T-cell (primary cell): ENCODE measurements around the gene GFY. TPM values are rescaled to one million over a fixed set of nuclear protein-coding genes. Genes with fewer than 3 reads are reported as not detected.

Experiments
- ATAC-seq, 4 experiments: fragments of 200-7000 bp in 3 of 4; fragments of 150-1000 bp in 1 of 4; cut with Tn5 transposase; replicated peaks in 1 of 4; 1 replicate in 3 of 4; 2 replicates in 1 of 4; pipeline ENCODE4 v1.10.0; 2021; ENCODE audit warnings: moderate library complexity in 3 of 4, mild to moderate bottlenecking in 2 of 4, moderate number of reproducible peaks in 1 of 4
- CTCF ChIA-PET, 2 donors: fragments of 300-600 bp; sonication (Branson Sonifier 250); formaldehyde crosslinking; loops; one replicate each; lab custom pipeline; 2022; ENCODE audit warnings: antibody characterized with exemption in 2 of 2; lab: Charles Lee
- POLR2A ChIA-PET, 2 donors: fragments of 300-600 bp; sonication (Branson Sonifier 250); formaldehyde crosslinking; loops; one replicate each; lab custom pipeline; 2022; ENCODE audit warnings: antibody characterized with exemption in 2 of 2; lab: Charles Lee
- DNase-seq, 35 experiments: peaks; one replicate each; pipeline versions ENCODE4 v3.0.0 to v3.0.0-alpha.2; 2013 to 2023
- H3K27ac ChIP-seq: one replicate; pipeline ENCODE4 v1.5.1; 2013; ENCODE audit warnings: low read length
- H3K27me3 ChIP-seq, 2 experiments: replicated peaks in 1 of 2; 1 replicate in 1 of 2; 2 replicates in 1 of 2; pipeline versions ENCODE4 v1.6.1 to v1.7.0; 2013; ENCODE audit warnings: low read length in 1 of 2, mixed read lengths in 1 of 2; ENCODE audit not compliant: control insufficient read depth in 2 of 2, insufficient read depth in 2 of 2; ENCODE audit errors: extremely low read depth in 1 of 2
- H3K36me3 ChIP-seq, 2 donors: 1 replicate in 1 of 2; 2 replicates in 1 of 2; pipeline versions ENCODE4 v1.6.1 to v1.7.0; 2013; ENCODE audit warnings: low read length in 1 of 2; ENCODE audit not compliant: control insufficient read depth in 2 of 2, insufficient read depth in 1 of 2; ENCODE audit errors: extremely low read depth in 1 of 2
- H3K4me1 ChIP-seq, 2 experiments: 1 replicate in 1 of 2; 2 replicates in 1 of 2; pipeline versions ENCODE4 v1.6.1 to v1.7.0; 2013; ENCODE audit warnings: low read length in 2 of 2, mixed read lengths in 1 of 2; ENCODE audit not compliant: insufficient read depth in 2 of 2, control insufficient read depth in 1 of 2; ENCODE audit errors: extremely low read depth in 1 of 2
- H3K4me3 ChIP-seq, 2 donors: 1 replicate in 1 of 2; 2 replicates in 1 of 2; pipeline versions ENCODE4 v1.5.1 to v1.7.0; 2013; ENCODE audit warnings: mild to moderate bottlenecking in 2 of 2, low read length in 1 of 2, moderate library complexity in 1 of 2; ENCODE audit not compliant: control insufficient read depth in 1 of 2; ENCODE audit errors: extremely low read depth in 1 of 2
- H3K9me3 ChIP-seq: 2 replicates; pipeline ENCODE4 v1.7.0; 2013
- H3K27ac Mint-ChIP-seq, 2 donors: one replicate each; pipeline ENCODE4 v1.8.0; 2020 to 2021; ENCODE audit warnings: mild to moderate bottlenecking in 2 of 2, mixed read lengths in 2 of 2
- H3K27me3 Mint-ChIP-seq, 2 donors: one replicate each; pipeline ENCODE4 v1.8.0; 2021 to 2022; ENCODE audit warnings: mixed read lengths in 2 of 2
- H3K36me3 Mint-ChIP-seq: one replicate; pipeline ENCODE4 v1.8.0; 2021; ENCODE audit warnings: mixed read lengths
- H3K4me1 Mint-ChIP-seq, 3 donors: one replicate each; pipeline ENCODE4 v1.8.0; 2020 to 2022; ENCODE audit warnings: mixed read lengths in 3 of 3, mild to moderate bottlenecking in 1 of 3
- H3K4me3 Mint-ChIP-seq, 3 donors: one replicate each; pipeline ENCODE4 v1.8.0; 2020 to 2022; ENCODE audit warnings: mild to moderate bottlenecking in 3 of 3, mixed read lengths in 3 of 3, moderate library complexity in 3 of 3
- H3K9me3 Mint-ChIP-seq, 3 donors: one replicate each; pipeline ENCODE4 v1.8.0; 2020 to 2022; ENCODE audit warnings: mixed read lengths in 3 of 3
- WGBS: methylation state at CpG from one replicate; pipeline ENCODE4 v1.1.5; 2013; ENCODE audit warnings: missing lambda C conversion rate; ENCODE audit not compliant: insufficient coverage; 5-methylcytosine and 5-hydroxymethylcytosine counted together
- total RNA-seq, 35 experiments: library from RNA in 6 of 35; stranded (reverse) in 6 of 35; fragments of 120-200 nt in 1 of 35; gene quantifications; one replicate each; pipeline versions ENCODE4 v1.2.1 to v1.2.4 and lab custom pipeline; 2013 to 2026

Gene GFY
- total RNA-seq (under 1 TPM in 1 of 5 donors, not detected in 4; 0.16 TPM), total RNA-seq (lab: John Stamatoyannopoulos, UW) (0 to 0.12 (median 0) reads per million in 29 experiments)
- total RNA-seq (2013), result not detected

GRCh38 chr19:49425178-49425577, at the start of gene GFY:
TSS of gene GFY (plus strand) at chr19:49425388. CDS start at chr19:49426431, 1,043 bp downstream.
- Mint-ChIP-seq H3K4me3 (peak within 1 kb of the TSS in 1 of 3 donors; percentile 82), H3K36me3 (peaks cover 6% of the 10 kb centered on the region), H3K9me3 (no peaks in the 10 kb centered on the region), H3K27ac (no peak within 1 kb of the TSS), H3K27me3 (peaks cover 80 to 89% of the 10 kb centered on the region in 2 donors), H3K4me1 (peaks cover 62 to 80% (median 77%) of the 10 kb centered on the region in 3 donors)
- H3K9me3 ChIP-seq, result no peaks in the 10 kb centered on the region
- no peaks in the 10 kb centered on the region for H3K36me3 ChIP-seq
- 73% methylated on average over 7 of the region's 7 CpGs for WGBS
- H3K4me3 ChIP-seq, result no peak within 1 kb of the TSS
- POLR2A ChIA-PET, result interaction anchor here in 1 of 2 donors (0.5 kb wide), 1 partner anchor 31 kb away, joined by 3 read pairs; no protein-coding TSS in a partner anchor
- peaks cover 15 to 64% of the 10 kb centered on the region in 2 experiments for H3K4me1 ChIP-seq
- no peak within 1 kb of the TSS for H3K27ac ChIP-seq
- no peak for ATAC-seq
- DNase-seq, result no peak
- H3K27me3 ChIP-seq, result peaks cover 15 to 99% of the 10 kb centered on the region in 2 experiments
- CTCF ChIA-PET, result no interaction called here

GRCh38 chr19:49378512-49378911, 46.7 kb upstream of the GFY start:
- Mint-ChIP-seq H3K27ac (no peak overlapping the region), H3K4me3 (no peak overlapping the region)
- no CpG with 5 or more reads among the region's 3 CpGs for WGBS

GRCh38 chr19:49380391-49380790, 44.8 kb upstream of the GFY start:
- Histone ChIP-seq H3K27me3 (peaks cover 0 to 25% of the 10 kb centered on the region in 2 experiments), H3K4me3 (no peak overlapping the region), H3K4me1 (no peaks in the 10 kb centered on the region), H3K9me3 (peaks cover 2% of the 10 kb centered on the region), H3K36me3 (no peaks in the 10 kb centered on the region), H3K27ac (no peak overlapping the region)
- 83% methylated on average over 1 of the region's 3 CpGs for WGBS
- Mint-ChIP-seq H3K9me3 (peaks cover 0 to 8% (median 3%) of the 10 kb centered on the region in 3 donors), H3K27me3 (peaks cover 3 to 9% of the 10 kb centered on the region in 2 donors), H3K27ac (no peak overlapping the region), H3K4me3 (no peak overlapping the region), H3K4me1 (no peaks in the 10 kb centered on the region), H3K36me3 (no peaks in the 10 kb centered on the region)
- ChIA-PET CTCF (no interaction called here), POLR2A (no interaction called here)
- ATAC-seq (no peak), DNase-seq (no peak)

More at GRCh38 chr19:49378512-49378911, 46.7 kb upstream of the GFY start:
- ATAC-seq (no peak), DNase-seq (no peak)
- H3K9me3 ChIP-seq, result peaks cover 2% of the 10 kb centered on the region
- H3K4me1 ChIP-seq, result no peaks in the 10 kb centered on the region
- Mint-ChIP-seq H3K27me3 (peaks cover 3 to 9% of the 10 kb centered on the region in 2 donors), H3K4me1 (no peaks in the 10 kb centered on the region), H3K36me3 (no peaks in the 10 kb centered on the region), H3K9me3 (peaks cover 0 to 8% (median 3%) of the 10 kb centered on the region in 3 donors)
- H3K27me3 ChIP-seq, result peaks cover 0 to 34% of the 10 kb centered on the region in 2 experiments
- POLR2A ChIA-PET, result no interaction called here
- H3K36me3 ChIP-seq, result no peaks in the 10 kb centered on the region
- no peak overlapping the region for H3K4me3 ChIP-seq
- CTCF ChIA-PET, result no interaction called here
- H3K27ac ChIP-seq, result no peak overlapping the region

GRCh38 chr19:49382639-49383038, 42.5 kb upstream of the GFY start:
- H3K4me1 Mint-ChIP-seq, result peaks cover 2 to 6% (median 3%) of the 10 kb centered on the region in 3 donors
- peaks cover 2% of the 10 kb centered on the region for H3K9me3 ChIP-seq
- CTCF ChIA-PET, result interaction anchor here in 1 of 2 donors (0.7 kb wide), 1 partner anchor 334 kb away, joined by 3 read pairs; no protein-coding TSS in a partner anchor
- DNase-seq (no peak), ATAC-seq (no peak)
- H3K36me3 Mint-ChIP-seq, result no peaks in the 10 kb centered on the region
- no peak overlapping the region for H3K27ac Mint-ChIP-seq
- H3K4me3 Mint-ChIP-seq, result no peak overlapping the region
- H3K27ac ChIP-seq, result no peak overlapping the region
- no peak overlapping the region for H3K4me3 ChIP-seq
- H3K36me3 ChIP-seq, result no peaks in the 10 kb centered on the region
- H3K27me3 ChIP-seq, result peaks cover 0 to 10% of the 10 kb centered on the region in 2 experiments
- peaks cover 0 to 3% of the 10 kb centered on the region in 2 donors for H3K27me3 Mint-ChIP-seq
- peaks cover 0 to 8% (median 3%) of the 10 kb centered on the region in 3 donors for H3K9me3 Mint-ChIP-seq
- POLR2A ChIA-PET, result no interaction called here
- H3K4me1 ChIP-seq, result peaks cover 0 to 2% of the 10 kb centered on the region in 2 experiments
- 100% methylated on average over 2 of the region's 5 CpGs for WGBS

GRCh38 chr19:49383599-49383998, 41.6 kb upstream of the GFY start:
- peaks cover 0 to 10% of the 10 kb centered on the region in 2 experiments for H3K27me3 ChIP-seq
- no peaks in the 10 kb centered on the region for H3K36me3 Mint-ChIP-seq
- H3K9me3 Mint-ChIP-seq, result peaks cover 0 to 8% (median 3%) of the 10 kb centered on the region in 3 donors
- peaks cover 7 to 12% (median 8%) of the 10 kb centered on the region in 3 donors for H3K4me1 Mint-ChIP-seq
- no peak overlapping the region for H3K27ac ChIP-seq
- H3K4me3 Mint-ChIP-seq, result no peak overlapping the region
- no peak for ATAC-seq
- peaks cover 2 to 10% of the 10 kb centered on the region in 2 experiments for H3K4me1 ChIP-seq
- POLR2A ChIA-PET, result no interaction called here
- H3K27ac Mint-ChIP-seq, result no peak overlapping the region
- DNase-seq, result no peak
- no peak overlapping the region for H3K4me3 ChIP-seq
- peaks cover 2% of the 10 kb centered on the region for H3K9me3 ChIP-seq
- CTCF ChIA-PET, result interaction anchor here (0.6 to 0.7 kb wide), 3 partner anchors 185 to 895 kb away, joined by 3 to 7 read pairs (median 3); no protein-coding TSS in a partner anchor
- no CpG with 5 or more reads among the region's 1 CpG for WGBS
- H3K27me3 Mint-ChIP-seq, result peaks cover 0 to 3% of the 10 kb centered on the region in 2 donors
- no peaks in the 10 kb centered on the region for H3K36me3 ChIP-seq

- Histone ChIP-seq H3K9me3 (no peaks in the 10 kb centered on the region), H3K4me1 (peaks cover 2 to 23% of the 10 kb centered on the region in 2 experiments), H3K36me3 (no peaks in the 10 kb centered on the region), H3K4me3 (peak within 1 kb of the TSS in 1 of 2 donors; percentile 17), H3K27me3 (peaks cover 0 to 4% of the 10 kb centered on the region in 2 experiments), H3K27ac (no peak within 1 kb of the TSS)
- 40% methylated on average over 27 of the region's 40 CpGs for WGBS
- CTCF ChIA-PET, result interaction anchor here in 1 of 2 donors (0.7 kb wide), 1 partner anchor 66 kb away, joined by 5 read pairs; no protein-coding TSS in a partner anchor
- peaks cover 16 to 24% (median 19%) of the 10 kb centered on the region in 3 donors for H3K4me1 Mint-ChIP-seq
- POLR2A ChIA-PET, result no interaction called here
- DNase-seq (peak; percentile 57 to 93 (median 82)), ATAC-seq (peak; percentile 72 to 87 (median 84))
- H3K9me3 Mint-ChIP-seq, result no peaks in the 10 kb centered on the region
- H3K36me3 Mint-ChIP-seq, result no peaks in the 10 kb centered on the region
- H3K4me3 Mint-ChIP-seq, result peak within 1 kb of the TSS; percentile 37 to 63 (median 39)
- H3K27ac Mint-ChIP-seq, result peak within 1 kb of the TSS; percentile 27 to 39
- H3K27me3 Mint-ChIP-seq, result peaks cover 0 to 1% of the 10 kb centered on the region in 2 donors
Measured at GRCh38 chr19:49387936-49388372, 37.2 kb upstream of the GFY start, which contains the start of gene KASH5. TSS of gene KASH5 (plus strand) at chr19:49388249. CDS start at chr19:49390884, 2,635 bp downstream.
